HepG2 (cell line): Measurements from ENCODE around the gene ANKRD10. TPM values are rescaled to one million over a fixed set of nuclear protein-coding genes. Genes with fewer than 3 reads are reported as not detected.

Source experiments
- ATAC-seq: fragments of 200-7000 bp; cut with Tn5 transposase; 3 replicates; pipeline ENCODE4 v1.9.1; 2020; ENCODE audit warnings: mild to moderate bottlenecking, moderate library complexity
- BruUV-seq: library from RNA; stranded (reverse); fragments of 400-500 nt; replicated peaks from 2 replicates; lab custom pipeline; 2021; lab: Mats Ljungman, UMichigan
- CTCF ChIA-PET: fragments of 300-600 bp; formaldehyde crosslinking; extraction: SDS; loops from one replicate; lab custom pipeline; 2021; ENCODE audit warnings: low total read pairs, inconsistent platforms, low intra/inter-chr PET ratio; lab: Yijun Ruan, JAX
- POLR2A ChIA-PET: fragments of 350-600 bp; sonication (Branson Sonifier 250); formaldehyde crosslinking; loops from one replicate; lab custom pipeline; 2020; ENCODE audit warnings: antibody characterized with exemption, inconsistent platforms; lab: Yijun Ruan, JAX
- DNase-seq: peaks from one replicate; pipeline ENCODE4 v3.0.0-alpha.2; 2015; ENCODE audit warnings: low spot score
- FAIRE-seq: peaks from 3 replicates; lab custom pipeline; 2011; peaks lifted over from hg19 to GRCh38; lab: Jason Lieb, UNC
- H2AFZ ChIP-seq: one replicate; pipeline ENCODE4 v1.6.1; 2011; ENCODE audit warnings: low read length, inconsistent platforms
- H3K27ac ChIP-seq: fragments of 300-600 bp; 3 replicates; pipeline ENCODE4 v1.8.0; 2011; ENCODE audit warnings: mixed run types, mild to moderate bottlenecking, mixed read lengths, low read length, inconsistent platforms; ENCODE audit not compliant: insufficient read depth; ENCODE audit errors: extremely low read length
- H3K27me3 ChIP-seq, 2 experiments: fragments of 200-600 bp in 1 of 2; 2 replicates in 1 of 2; 3 replicates in 1 of 2; pipeline versions ENCODE4 v1.6.0 to v1.8.0; 2011; ENCODE audit warnings: low read length in 2 of 2, mild to moderate bottlenecking in 2 of 2, moderate library complexity in 2 of 2, inconsistent platforms in 1 of 2; ENCODE audit not compliant: insufficient read depth in 2 of 2, control insufficient read depth in 1 of 2
- H3K36me3 ChIP-seq, 2 experiments: fragments of 200-600 bp in 1 of 2; replicated peaks in 1 of 2; 2 replicates in 1 of 2; 3 replicates in 1 of 2; pipeline versions ENCODE4 v1.5.1 to v1.8.0; 2011; ENCODE audit warnings: low read length in 2 of 2, inconsistent platforms in 1 of 2; ENCODE audit not compliant: insufficient read depth in 2 of 2, control insufficient read depth in 1 of 2
- H3K4me1 ChIP-seq: 2 replicates; pipeline ENCODE4 v1.5.1; 2012; ENCODE audit warnings: low read length, inconsistent platforms; ENCODE audit not compliant: insufficient read depth
- H3K4me2 ChIP-seq: 2 replicates; pipeline ENCODE4 v1.6.0; 2011; ENCODE audit warnings: low read depth, low read length, inconsistent platforms
- H3K4me3 ChIP-seq, 3 experiments: fragments of 200-600 bp in 1 of 3; sonication (generic), shearing (Covaris generic) in 1 of 3; replicated peaks in 1 of 3; 2 replicates each; pipeline ENCODE4 v1.5.1; 2011 to 2016; ENCODE audit warnings: low read length in 3 of 3, inconsistent platforms in 2 of 3, low read depth in 2 of 3, mild to moderate bottlenecking in 2 of 3, control low read depth in 1 of 3, mixed read lengths in 1 of 3; ENCODE audit not compliant: insufficient read depth in 1 of 3
- H3K79me2 ChIP-seq: one replicate; pipeline ENCODE4 v1.6.1; 2011; ENCODE audit warnings: low read length, inconsistent platforms; ENCODE audit not compliant: insufficient read depth
- H3K9ac ChIP-seq: 2 replicates; pipeline ENCODE4 v1.6.0; 2011; ENCODE audit warnings: mild to moderate bottlenecking, low read depth, low read length, inconsistent platforms; ENCODE audit not compliant: insufficient read depth
- H3K9me3 ChIP-seq: 2 replicates; pipeline ENCODE4 v1.5.1; 2012; ENCODE audit warnings: mild to moderate bottlenecking, low read length
- H4K20me1 ChIP-seq: 2 replicates; pipeline ENCODE4 v1.6.0; 2011; ENCODE audit warnings: inconsistent platforms, mild to moderate bottlenecking, low read length, moderate library complexity; ENCODE audit not compliant: insufficient read depth
- CREB1 ChIP-seq, 2 experiments: fragments of 450-650 bp in 1 of 2; IDR thresholded peaks; 2 replicates each; pipeline ENCODE4 v1.6.1; 2016 to 2017; ENCODE audit warnings: control low read depth in 1 of 2, mild to moderate bottlenecking in 1 of 2, missing compliant biosample characterization in 1 of 2, missing genetic modification characterization in 1 of 2
- MNT ChIP-seq: fragments of 450-650 bp; IDR thresholded peaks from 2 replicates; pipeline ENCODE4 v1.6.1; 2016
- NBN ChIP-seq: fragments of 450-650 bp; conservative IDR thresholded peaks from 2 replicates; pipeline ENCODE4 v1.6.1; 2017
- PHB2 ChIP-seq: fragments of 450-650 bp; IDR thresholded peaks from 2 replicates; pipeline ENCODE4 v1.6.1; 2018; ENCODE audit not compliant: partially characterized antibody
- SP2 ChIP-seq: sonication (generic); formaldehyde crosslinking; IDR thresholded peaks from 2 replicates; pipeline ENCODE4 v1.5.1; 2020; ENCODE audit warnings: mild to moderate bottlenecking, missing genetic modification reagents
- ZBTB43 ChIP-seq: sonication (generic); formaldehyde crosslinking; conservative IDR thresholded peaks from 2 replicates; pipeline ENCODE4 v1.4.0; 2020; ENCODE audit warnings: missing genetic modification reagents
- ZNF180 ChIP-seq: sonication (generic); formaldehyde crosslinking; IDR thresholded peaks from 2 replicates; pipeline ENCODE4 v1.4.0; 2020; ENCODE audit warnings: low read depth, missing genetic modification reagents, borderline replicate concordance
- ZNF282 ChIP-seq: fragments of 450-650 bp; IDR thresholded peaks from 2 replicates; pipeline ENCODE4 v1.6.1; 2018; ENCODE audit not compliant: partially characterized antibody
- ZNF646 ChIP-seq: sonication (generic); formaldehyde crosslinking; IDR thresholded peaks from 2 replicates; pipeline ENCODE4 v1.9.0; 2021; ENCODE audit warnings: mild to moderate bottlenecking, missing genetic modification reagents
- ZNF710 ChIP-seq: sonication (generic); formaldehyde crosslinking; IDR thresholded peaks from 2 replicates; pipeline ENCODE4 v1.5.0; 2020; ENCODE audit warnings: mild to moderate bottlenecking, missing genetic modification reagents, borderline replicate concordance
- WGBS: methylation state at CpG from one replicate; pipeline ENCODE4 v1.1.6; 2017; ENCODE audit warnings: low lambda C conversion rate; 5-methylcytosine and 5-hydroxymethylcytosine counted together
- in situ Hi-C: cut with HindIII; loops from 2 replicates; pipeline ENCODE4 v1.10.0; 2017; ENCODE audit warnings: low pct_unique_long_range_greater_than_20kb; ENCODE audit not compliant: extremely low pct_ligation_motif_present
- intact Hi-C: fragments of 100-400 bp; cut with micrococcal nuclease; formaldehyde crosslinking; loops from one replicate; pipeline ENCODE4 v1.10.0; 2022; ENCODE audit not compliant: unreplicated experiment
- polyA plus RNA-seq, 8 experiments: library from polyadenylated mRNA; depleted of rRNA in 3 of 8; stranded (reverse) in 7 of 8; unstranded in 1 of 8; fragments of >200 nt; fragmentation: Illumina TruSeq in 4 of 8; extraction: Trizol in 4 of 8; gene quantifications; 2 replicates each; pipeline versions ENCODE4 v1.2.1 to v1.2.3, GENCODE V29; 2011 to 2016; ENCODE audit warnings: low read depth in 4 of 8, missing spikeins in 1 of 8, mixed read lengths in 1 of 8; ENCODE audit not compliant: insufficient read depth in 1 of 8
- total RNA-seq, 5 experiments: library from RNA; depleted of rRNA; stranded (reverse); fragments of >200 nt; fragmentation: Illumina TruSeq; extraction: Trizol; gene quantifications; 2 replicates each; pipeline ENCODE4 v1.2.3, GENCODE V29; 2016; ENCODE audit warnings: low read depth in 1 of 5

Gene ANKRD10
- total and polyA plus RNA-seq, 2 of the 13 experiments (the other 11 are each of a cell fraction or from before 2014, with no cell fraction given): 108 to 115 TPM

DNA sequence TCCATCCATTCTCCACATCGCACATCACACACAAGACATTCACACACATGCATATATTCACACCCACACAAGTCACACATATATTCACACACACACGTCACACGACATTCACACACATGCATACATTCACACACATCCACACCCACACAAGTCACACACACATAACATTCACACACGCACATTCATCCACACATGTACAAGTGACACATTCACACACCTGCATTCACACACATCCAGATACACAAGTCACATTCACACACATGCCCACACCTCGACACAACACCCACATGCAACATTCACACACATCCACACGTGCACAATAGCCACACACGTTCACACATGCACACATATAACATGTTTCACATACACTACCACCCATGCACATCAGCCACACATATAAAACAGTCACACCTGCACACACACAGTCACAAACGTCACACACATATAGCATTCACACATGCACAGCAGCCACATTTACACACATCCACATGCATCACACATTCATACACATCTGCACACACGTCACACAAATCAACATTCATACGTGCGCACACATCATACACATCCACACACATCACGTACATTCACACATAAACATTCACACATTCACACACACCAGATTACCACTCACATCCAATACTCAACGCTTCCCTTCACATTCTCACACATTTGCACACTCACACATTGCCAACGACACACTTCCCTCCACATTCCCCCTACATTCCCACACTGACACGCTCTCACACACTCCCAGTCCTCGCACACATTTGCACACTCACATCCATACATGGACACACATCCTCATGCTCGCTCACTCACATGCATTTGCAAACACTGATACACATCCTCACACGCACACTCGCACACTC, 41.0 kb downstream of the ANKRD10 start:
- no peak overlapping the region for H2AFZ ChIP-seq
- ChIA-PET POLR2A (no interaction called here), CTCF (no interaction called here)
- peak overlapping the region in 2 of 3 experiments; percentile 60 to 61; a peak in 3 of 6 replicates for H3K4me3 ChIP-seq
- 65% methylated on average over 19 of the region's 19 CpGs for WGBS
- intact Hi-C loops (loop anchor here (5.0 kb wide), 1 partner anchor 33 kb away; no protein-coding TSS in a partner anchor), in situ Hi-C loops (no loop called here)
- TF ChIP-seq ZBTB43 (CRISPR knock-in tag) (peak; percentile 50; the same call in 1 of the 2 replicates), ZNF710 (no peak), ZNF180 (CRISPR knock-in tag) (no peak), ZNF646 (0 out of 2 replicates have a peak, but pooled peaks have one; percentile 59), CREB1 (IDR thresholded peaks at IDR 0.05) (peak; percentile 10; the same call in 1 of the 2 replicates), CREB1 (CRISPR knock-in tag; IDR thresholded peaks at IDR 0.05) (no peak), NBN (peak; percentile 29; the same call in 1 of the 2 replicates), PHB2 (peak; percentile 82), SP2 (CRISPR knock-in tag) (0 out of 2 replicates have a peak, but pooled peaks have one; percentile 34), ZNF282 (peak; percentile 22), MNT (peak; percentile 87)
- DNase-seq (no peak), FAIRE-seq (peak; percentile 4), ATAC-seq (no peak)
- no peaks in the 10 kb centered on the region for H3K79me2 ChIP-seq
- H3K9ac ChIP-seq: no peak overlapping the region
- no TSS peak for BruUV-seq
- no peaks in the 10 kb centered on the region for H3K36me3 ChIP-seq
- H4K20me1 ChIP-seq: no peaks in the 10 kb centered on the region
- H3K4me1 ChIP-seq: peaks cover 58% of the 10 kb centered on the region
- H3K4me2 ChIP-seq: peak overlapping the region; percentile 87
- peaks cover 0 to 16% of the 10 kb centered on the region in 2 experiments; a peak in 2 of 5 replicates for H3K27me3 ChIP-seq
- H3K9me3 ChIP-seq: no peaks in the 10 kb centered on the region
- H3K27ac ChIP-seq: no peak overlapping the region
